Keratinocyte (primary cell): ENCODE results near the gene NEURL3.
"Not testable (repeated sequence)": the region's sequence is repeated elsewhere in the genome, so short reads cannot be mapped to it uniquely, and the experiment has no call there.

Experiments used
- CTCF ChIP-seq, 3 experiments: IDR thresholded peaks in 1 of 3; conservative IDR thresholded peaks in 1 of 3; optimal IDR thresholded peaks in 1 of 3; 2 replicates in 2 of 3; 3 replicates in 1 of 3; pipeline versions ENCODE3 to v1.5.1; 2011; ENCODE audit warnings: low read length in 3 of 3, mild to moderate bottlenecking in 3 of 3, moderate library complexity in 2 of 3, control low read depth in 1 of 3, inconsistent platforms in 1 of 3; ENCODE audit not compliant: insufficient read depth in 2 of 3; ENCODE audit errors: extremely low read depth in 1 of 3
- EZH2 ChIP-seq: IDR thresholded peaks from one replicate; pipeline ENCODE4 v1.6.1; 2012; ENCODE audit warnings: inconsistent platforms, mild to moderate bottlenecking, low read length, moderate library complexity

GRCh38 chr2:96461616-96462015 lies 43.5 kb downstream of the NEURL3 start:
- not testable (repeated sequence) for TF ChIP-seq CTCF (optimal IDR thresholded peaks at IDR 0.05 in 1 of 3, IDR thresholded peaks at IDR 0.05 in 1 of 3, conservative IDR thresholded peaks at IDR 0.05 in 1 of 3; ENCODE audit: extremely low read depth in 1 of 3, insufficient read depth in 2 of 3, low read length in 3 of 3); EZH2
